Neuronal stem cell (in vitro differentiated cells): Measurements from ENCODE around the gene GRB14.

Source experiments
- DNase-seq: peaks from one replicate; pipeline ENCODE4 v3.0.0-alpha.2; 2013; ENCODE audit warnings: low spot score
- H2AFZ ChIP-seq: one replicate; pipeline ENCODE4 v1.6.1; 2013; ENCODE audit warnings: mild to moderate bottlenecking, low read length, inconsistent platforms
- H2AK5ac ChIP-seq: 2 replicates; pipeline ENCODE4 v1.6.1; 2013; ENCODE audit warnings: low read depth, mild to moderate bottlenecking, inconsistent platforms, low read length, moderate library complexity, mixed read lengths
- H2BK120ac ChIP-seq: 2 replicates; pipeline ENCODE4 v1.6.1; 2013; ENCODE audit warnings: low read depth, mild to moderate bottlenecking, inconsistent platforms, low read length, moderate library complexity, mixed read lengths
- H2BK12ac ChIP-seq: one replicate; pipeline ENCODE4 v1.6.1; 2013; ENCODE audit warnings: low read length, inconsistent platforms
- H2BK15ac ChIP-seq: 2 replicates; pipeline ENCODE4 v1.6.1; 2013; ENCODE audit warnings: mild to moderate bottlenecking, low read length, inconsistent platforms, mixed read lengths
- H2BK5ac ChIP-seq: one replicate; pipeline ENCODE4 v1.6.1; 2013; ENCODE audit warnings: inconsistent platforms, mild to moderate bottlenecking, low read length, moderate library complexity
- H3K14ac ChIP-seq: one replicate; pipeline ENCODE4 v1.6.1; 2013; ENCODE audit warnings: low read length, inconsistent platforms
- H3K18ac ChIP-seq: 2 replicates; pipeline ENCODE4 v1.6.1; 2013; ENCODE audit warnings: low read length, inconsistent platforms
- H3K23ac ChIP-seq: 2 replicates; pipeline ENCODE4 v1.6.1; 2013; ENCODE audit warnings: low read depth, mild to moderate bottlenecking, mixed read lengths, low read length, inconsistent platforms; ENCODE audit not compliant: poor library complexity
- H3K27ac ChIP-seq: replicated peaks from 3 replicates; pipeline ENCODE4 v1.5.1; 2013; ENCODE audit warnings: low read length, inconsistent platforms
- H3K27me3 ChIP-seq, 3 experiments: 2 replicates each; pipeline ENCODE4 v1.6.1; 2013; ENCODE audit warnings: low read length in 3 of 3, mild to moderate bottlenecking in 2 of 3, inconsistent platforms in 1 of 3, low read depth in 1 of 3, mixed read lengths in 1 of 3, moderate library complexity in 1 of 3; ENCODE audit not compliant: control insufficient read depth in 3 of 3, insufficient read depth in 3 of 3
- H3K36me3 ChIP-seq, 2 donors: replicated peaks in 1 of 2; 2 replicates each; pipeline ENCODE4 v1.6.1; 2013; ENCODE audit warnings: low read length in 2 of 2; ENCODE audit not compliant: control insufficient read depth in 2 of 2, insufficient read depth in 2 of 2
- H3K4ac ChIP-seq: 2 replicates; pipeline ENCODE4 v1.6.1; 2013; ENCODE audit warnings: inconsistent platforms, mild to moderate bottlenecking, low read length, moderate library complexity
- H3K4me1 ChIP-seq, 2 donors: 1 replicate in 1 of 2; 2 replicates in 1 of 2; pipeline ENCODE4 v1.6.1; 2013; ENCODE audit warnings: low read length in 2 of 2, low read depth in 1 of 2; ENCODE audit not compliant: control insufficient read depth in 2 of 2, insufficient read depth in 1 of 2
- H3K4me2 ChIP-seq: one replicate; pipeline ENCODE4 v1.6.1; 2013; ENCODE audit warnings: mild to moderate bottlenecking, low read length, inconsistent platforms; ENCODE audit not compliant: insufficient read depth, poor library complexity, severe bottlenecking
- H3K4me3 ChIP-seq, 2 donors: 2 replicates each; pipeline ENCODE4 v1.5.1; 2013; ENCODE audit warnings: low read length in 2 of 2, mild to moderate bottlenecking in 2 of 2, inconsistent platforms in 1 of 2, moderate library complexity in 1 of 2
- H3K79me1 ChIP-seq: one replicate; pipeline ENCODE4 v1.6.1; 2013; ENCODE audit warnings: low read depth, mild to moderate bottlenecking, inconsistent platforms, low read length, moderate library complexity
- H3K9ac ChIP-seq: one replicate; pipeline ENCODE4 v1.6.1; 2013; ENCODE audit warnings: mild to moderate bottlenecking, low read depth, low read length, inconsistent platforms; ENCODE audit not compliant: poor library complexity
- H3K9me3 ChIP-seq, 2 donors: replicated peaks in 1 of 2; 2 replicates each; pipeline versions ENCODE3 to v1.6.1; 2013; ENCODE audit warnings: low read length in 2 of 2, mild to moderate bottlenecking in 2 of 2, inconsistent platforms in 1 of 2, low read depth in 1 of 2, mixed read lengths in 1 of 2, moderate library complexity in 1 of 2; ENCODE audit not compliant: control insufficient read depth in 2 of 2, insufficient read depth in 1 of 2
- H4K8ac ChIP-seq: one replicate; pipeline ENCODE4 v1.6.1; 2013; ENCODE audit warnings: low read depth, mild to moderate bottlenecking, inconsistent platforms, low read length, moderate library complexity
- H4K91ac ChIP-seq: one replicate; pipeline ENCODE4 v1.6.1; 2013; ENCODE audit warnings: low read length, low read depth, mild to moderate bottlenecking, inconsistent platforms; ENCODE audit not compliant: poor library complexity
- WGBS, 2 donors: extraction: QIAGEN DNeasy Blood & Tissue Kit; methylation state at CpG; one replicate each; pipeline ENCODE4 v1.1.7; 2013; ENCODE audit warnings: missing lambda C conversion rate in 2 of 2, mixed read lengths in 1 of 2; ENCODE audit not compliant: insufficient read length in 2 of 2, insufficient replicate concordance in 1 of 2; ENCODE audit errors: extremely low coverage in 2 of 2; 5-methylcytosine and 5-hydroxymethylcytosine counted together

GRB14 gene

DNA sequence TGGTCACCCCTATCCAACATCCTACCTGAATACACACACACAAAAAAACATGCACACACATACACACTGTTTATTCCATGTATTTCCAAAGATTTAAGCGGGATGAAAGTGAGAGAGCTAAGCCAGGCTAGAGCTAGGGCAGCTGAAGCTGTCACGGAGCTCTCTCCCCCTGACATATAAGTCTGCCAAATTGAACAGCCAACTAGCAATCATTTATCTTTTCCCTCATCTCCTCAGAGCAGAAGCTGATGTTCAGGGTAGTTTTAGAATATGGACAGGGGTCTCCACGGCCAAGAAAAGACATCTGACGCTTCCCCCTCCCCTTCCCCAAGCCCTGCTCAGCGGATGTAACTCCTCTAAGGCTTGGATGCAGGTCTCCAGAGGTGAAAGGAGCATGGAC is 171.6 kb downstream of the GRB14 start:
- WGBS, 2 donors, result no CpG with 5 or more reads among the region's 5 CpGs
- Histone ChIP-seq H3K36me3 (no peaks in the 10 kb centered on the region), H3K79me1 (no peaks in the 10 kb centered on the region), H4K8ac (no peak overlapping the region), H3K4me3 (no peak overlapping the region), H2AK5ac (no peak overlapping the region), H2BK120ac (no peak overlapping the region), H2BK15ac (no peak overlapping the region), H2AFZ (no peak overlapping the region), H3K27ac (no peak overlapping the region), H3K4me1 (no peaks in the 10 kb centered on the region), H2BK5ac (no peak overlapping the region), H3K4me2 (no peak overlapping the region), H3K18ac (no peak overlapping the region), H3K14ac (no peak overlapping the region), H3K23ac (no peak overlapping the region), H2BK12ac (no peak overlapping the region), H3K9ac (no peak overlapping the region), H3K4ac (no peak overlapping the region), H3K9me3 (no peaks in the 10 kb centered on the region), H3K27me3 (no peaks in the 10 kb centered on the region), H4K91ac (no peak overlapping the region)
- no peak for DNase-seq

DNA sequence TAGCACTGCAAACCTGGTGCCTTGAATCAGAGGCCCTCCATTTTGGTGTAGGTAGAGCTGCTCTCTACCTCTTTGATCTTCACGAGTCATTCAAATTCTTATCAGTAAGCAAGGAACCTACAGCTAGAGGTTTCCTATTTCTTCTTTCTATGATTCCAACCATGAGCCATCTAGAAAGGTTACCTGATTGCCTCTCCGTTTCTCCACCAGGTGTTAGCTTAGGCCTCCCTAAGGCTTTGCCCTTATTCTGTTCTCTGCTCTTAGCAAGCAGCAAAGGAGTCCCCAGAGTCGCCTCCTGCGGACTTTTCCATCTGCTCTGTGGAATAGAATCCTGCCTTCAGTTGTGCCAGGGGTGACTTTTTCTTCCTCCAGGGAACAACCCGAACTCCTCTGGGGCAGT is 173.6 kb downstream of the GRB14 start:
- Histone ChIP-seq H2BK12ac (no peak overlapping the region), H3K23ac (no peak overlapping the region), H3K18ac (no peak overlapping the region), H3K9ac (no peak overlapping the region), H2BK15ac (no peak overlapping the region), H3K79me1 (no peaks in the 10 kb centered on the region), H3K14ac (no peak overlapping the region), H3K27ac (no peak overlapping the region), H2BK5ac (no peak overlapping the region), H2AK5ac (no peak overlapping the region), H3K4me2 (no peak overlapping the region), H3K36me3 (no peaks in the 10 kb centered on the region), H2BK120ac (no peak overlapping the region), H3K4me3 (no peak overlapping the region), H4K91ac (no peak overlapping the region), H3K27me3 (no peaks in the 10 kb centered on the region), H4K8ac (no peak overlapping the region), H3K9me3 (no peaks in the 10 kb centered on the region), H3K4me1 (no peaks in the 10 kb centered on the region), H3K4ac (no peak overlapping the region), H2AFZ (no peak overlapping the region)
- DNase-seq, result no peak
- no CpG with 5 or more reads among the region's 5 CpGs for WGBS, 2 donors
